HS-5 (cell line): ENCODE results near the gene AMER3.
A peak's percentile ranks its signal among the peaks of the same experiment; 100 is the strongest.
"Not testable (repeated sequence)": the region's sequence is repeated elsewhere in the genome, so short reads cannot be mapped to it uniquely, and the experiment has no call there.

Experiments
- DNase-seq: peaks from one replicate; pipeline ENCODE4 v3.0.0-alpha.2; 2012; ENCODE audit warnings: low read depth

AMER3 gene

DNA sequence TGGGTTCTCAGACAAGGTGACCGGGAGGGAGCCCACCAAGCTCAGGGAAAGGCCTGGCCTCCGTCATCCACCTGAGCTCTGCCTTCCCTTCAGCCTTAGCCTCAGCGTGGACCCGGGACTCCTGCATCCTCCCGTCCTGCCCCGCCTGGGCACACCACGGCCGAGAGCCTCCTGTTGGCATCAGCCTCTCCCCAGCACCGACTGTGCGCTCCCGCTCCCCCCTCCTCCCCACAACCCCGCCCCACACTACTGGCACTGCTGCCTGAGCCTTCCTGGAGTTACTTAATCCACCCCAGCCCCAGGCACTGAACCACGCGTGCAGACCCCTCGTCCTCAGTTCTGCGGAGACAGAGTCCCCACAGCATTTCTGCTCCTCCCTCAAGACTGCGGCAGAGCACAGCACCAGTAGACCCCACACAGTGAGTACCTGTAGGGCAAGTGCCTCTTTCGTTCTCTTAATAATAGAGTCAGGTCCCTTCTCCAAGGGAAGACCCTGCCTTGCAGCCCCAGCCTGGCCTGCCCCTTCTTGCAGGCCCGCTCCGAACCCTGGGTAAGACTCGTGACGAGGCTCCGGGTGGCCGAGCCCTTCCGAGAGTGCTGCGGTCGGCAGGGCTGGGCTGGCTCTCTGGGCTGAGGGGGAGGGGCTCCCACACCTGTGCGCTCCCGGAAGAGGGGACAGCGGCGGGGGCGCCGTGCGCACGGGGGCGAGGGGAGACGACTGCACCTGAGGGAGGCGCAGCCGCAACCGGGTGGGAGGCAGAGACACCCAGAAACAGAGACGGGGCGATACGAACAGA, at the start of gene AMER3:
AMER3 (plus strand) TSS at position 285 of the 797 bp plus-strand sequence. CDS start 6,533 bp downstream, outside the sequence.
- no peak for DNase-seq

GRCh38 chr2:130714795-130715194, 40.5 kb upstream of the AMER3 start:
- DNase-seq = not testable (repeated sequence)

DNA sequence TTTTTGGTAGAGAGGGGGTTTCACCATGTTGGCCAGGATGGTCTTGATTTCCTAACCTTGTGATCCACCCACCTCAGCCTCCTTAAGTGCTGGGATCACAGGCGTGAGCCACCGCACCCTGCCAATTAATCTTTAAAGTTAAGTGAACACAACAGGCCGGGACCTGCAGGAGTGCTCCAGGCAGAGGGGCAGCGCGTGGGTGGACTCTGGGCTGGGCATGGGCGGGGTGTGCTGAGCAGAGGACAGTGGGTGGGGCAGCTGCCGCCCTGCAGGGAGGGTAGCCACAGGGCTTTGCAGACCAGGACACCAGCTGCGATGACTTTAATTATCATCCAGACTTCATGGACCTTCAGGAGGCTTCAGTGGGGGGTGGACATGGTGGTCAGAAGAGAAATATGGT, 35.3 kb upstream of the AMER3 start:
- no peak for DNase-seq

DNA sequence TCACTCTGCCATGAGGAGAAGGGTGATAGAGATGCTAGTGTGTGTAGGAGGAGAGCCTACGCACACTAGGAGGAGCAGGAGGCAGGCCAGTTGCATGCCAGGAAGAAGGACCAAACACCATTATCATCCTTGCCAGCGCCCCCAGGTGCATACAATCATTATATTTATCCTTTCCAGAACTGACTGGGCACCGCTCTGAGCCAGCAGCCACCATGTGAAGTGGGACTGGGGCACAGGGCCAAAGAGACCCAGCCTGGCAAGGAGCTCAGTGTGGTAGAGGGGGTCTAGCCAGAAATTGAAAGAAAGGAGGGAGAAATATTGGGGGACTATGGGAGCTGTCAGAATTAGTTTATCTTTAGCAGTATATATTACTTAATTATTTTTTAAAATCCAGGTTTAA, 34.8 kb upstream of the AMER3 start:
- no peak for DNase-seq

GRCh38 chr2:130724455-130724854, 30.9 kb upstream of the AMER3 start:
- DNase-seq = no peak

DNA sequence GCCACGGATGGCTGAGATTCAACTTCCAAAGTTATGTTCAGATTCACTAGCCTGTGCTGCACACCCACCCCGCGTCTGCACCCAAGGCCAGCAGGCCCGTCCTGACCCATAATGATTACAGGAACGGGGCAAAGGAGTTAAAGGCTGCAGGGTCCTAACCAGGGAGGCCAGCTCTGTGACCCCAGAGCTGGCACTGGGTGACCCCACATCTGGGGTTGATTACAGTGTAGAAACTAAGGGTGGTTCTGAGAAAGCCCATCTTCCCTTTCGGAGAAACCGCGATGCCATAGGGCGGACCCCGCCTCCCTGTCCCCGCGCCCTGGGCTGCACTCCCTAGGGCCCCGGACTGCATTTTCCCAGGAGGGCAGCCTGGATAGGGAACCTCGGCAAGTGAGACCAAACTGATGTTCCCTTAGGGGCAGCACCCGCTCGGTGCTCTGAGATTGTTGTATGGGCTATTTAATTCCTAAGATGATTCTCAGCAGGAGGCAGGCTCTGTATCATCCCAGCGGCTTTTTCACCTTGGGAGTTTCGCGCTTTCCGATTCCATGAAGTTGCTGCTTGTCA, 28.6 kb upstream of the AMER3 start:
- DNase-seq = no peak

- DNase-seq = peak; percentile 39
These were observed 27.9 kb upstream of the AMER3 start for GRCh38 chr2:130727286-130727924.

DNA sequence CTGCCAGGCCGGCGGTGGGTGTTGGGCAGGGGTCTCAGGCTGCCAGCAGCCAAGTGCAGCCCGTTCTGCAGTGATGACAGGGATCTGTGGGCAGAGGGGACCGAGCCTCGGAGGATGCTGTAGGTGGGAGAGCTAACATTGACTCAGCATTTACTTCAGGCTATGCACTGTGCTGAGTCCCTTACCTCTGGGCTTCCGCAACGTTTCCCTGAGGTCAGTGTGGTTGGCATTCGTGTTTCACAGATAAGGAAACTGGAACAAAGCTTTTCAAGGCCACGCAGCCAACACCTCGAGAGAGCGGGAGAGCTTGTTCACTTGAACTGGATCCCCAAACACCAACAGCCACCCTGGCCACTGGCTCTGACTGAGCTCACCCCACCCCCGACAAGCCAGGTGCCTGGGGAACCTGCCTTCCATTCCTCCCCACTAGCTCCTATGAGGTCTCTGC, 27.3 kb upstream of the AMER3 start:
- DNase-seq = no peak

DNA sequence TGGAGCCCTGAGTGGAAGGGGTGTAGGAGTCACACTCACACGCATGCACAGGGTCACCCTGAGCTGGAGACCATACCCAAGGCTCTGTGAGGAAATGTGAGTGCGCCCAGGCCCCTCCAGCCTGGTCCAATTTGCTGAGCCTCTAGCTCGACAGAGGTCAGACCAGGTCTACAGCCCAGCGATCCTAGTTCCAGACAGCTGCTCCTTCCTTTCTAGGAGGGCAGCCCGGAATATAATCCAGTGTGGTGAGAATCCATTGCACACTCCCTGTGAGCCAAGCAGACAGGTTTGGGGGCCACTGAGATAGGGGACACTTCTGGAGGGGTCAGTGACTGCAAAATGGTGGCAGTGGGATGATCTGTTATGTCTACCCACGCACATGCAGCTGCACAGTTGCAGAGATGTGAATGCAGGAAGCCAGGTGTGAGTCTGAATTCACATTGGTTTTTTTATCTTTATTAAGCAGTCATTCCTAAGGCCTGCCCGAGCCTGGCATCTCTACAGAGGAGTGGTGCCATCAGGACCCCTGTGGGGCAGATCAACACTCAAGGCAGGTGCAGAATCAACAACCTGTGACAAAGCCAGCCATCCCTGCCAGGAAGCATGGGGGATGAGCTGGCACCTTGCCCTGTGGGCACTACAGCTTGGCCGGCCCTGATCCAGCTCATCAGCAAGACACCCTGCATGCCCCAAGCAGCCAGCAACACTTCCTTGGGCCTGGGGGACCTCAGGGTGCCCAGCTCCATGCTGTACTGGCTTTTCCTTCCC, 26.6 kb upstream of the AMER3 start, which contains the start of gene GPR148:
GPR148 (plus strand) TSS at position 522 of the 768 bp plus-strand sequence; CDS start at position 604, 82 bp downstream.
- DNase-seq = no peak

- no peak for DNase-seq
These were observed 25.7 kb upstream of the AMER3 start for GRCh38 chr2:130729322-130730299.

GRCh38 chr2:130732257-130732656, 23.1 kb upstream of the AMER3 start:
- not testable (repeated sequence) for DNase-seq

GRCh38 chr2:130735200-130735599, 20.1 kb upstream of the AMER3 start:
- no peak for DNase-seq

- no peak for DNase-seq
These were observed 18.9 kb upstream of the AMER3 start for GRCh38 chr2:130736487-130736886.

- DNase-seq = no peak
These were observed 17.7 kb upstream of the AMER3 start for GRCh38 chr2:130737592-130737991.

GRCh38 chr2:130740671-130741070, 14.7 kb upstream of the AMER3 start:
- DNase-seq = no peak

DNA sequence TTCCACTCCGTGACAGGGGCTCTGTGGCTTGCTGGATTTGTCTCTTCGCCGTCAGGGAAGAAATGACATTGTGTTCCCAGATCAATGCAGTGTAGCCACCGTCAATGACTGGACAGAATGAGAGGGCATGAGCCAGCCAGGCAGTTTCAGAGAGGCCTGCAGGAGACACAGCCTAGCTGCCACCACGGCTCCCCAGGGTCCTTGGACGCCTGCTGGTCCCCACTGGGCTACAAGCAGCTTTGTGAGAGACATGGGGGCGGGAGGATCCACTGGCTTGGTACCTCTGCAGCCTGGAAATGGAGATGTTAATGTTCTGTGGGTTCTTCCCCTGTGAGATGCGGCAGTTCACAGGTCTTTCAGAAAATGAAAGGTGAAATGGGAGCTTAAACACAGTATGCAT, 12.1 kb upstream of the AMER3 start:
- no peak for DNase-seq

DNA sequence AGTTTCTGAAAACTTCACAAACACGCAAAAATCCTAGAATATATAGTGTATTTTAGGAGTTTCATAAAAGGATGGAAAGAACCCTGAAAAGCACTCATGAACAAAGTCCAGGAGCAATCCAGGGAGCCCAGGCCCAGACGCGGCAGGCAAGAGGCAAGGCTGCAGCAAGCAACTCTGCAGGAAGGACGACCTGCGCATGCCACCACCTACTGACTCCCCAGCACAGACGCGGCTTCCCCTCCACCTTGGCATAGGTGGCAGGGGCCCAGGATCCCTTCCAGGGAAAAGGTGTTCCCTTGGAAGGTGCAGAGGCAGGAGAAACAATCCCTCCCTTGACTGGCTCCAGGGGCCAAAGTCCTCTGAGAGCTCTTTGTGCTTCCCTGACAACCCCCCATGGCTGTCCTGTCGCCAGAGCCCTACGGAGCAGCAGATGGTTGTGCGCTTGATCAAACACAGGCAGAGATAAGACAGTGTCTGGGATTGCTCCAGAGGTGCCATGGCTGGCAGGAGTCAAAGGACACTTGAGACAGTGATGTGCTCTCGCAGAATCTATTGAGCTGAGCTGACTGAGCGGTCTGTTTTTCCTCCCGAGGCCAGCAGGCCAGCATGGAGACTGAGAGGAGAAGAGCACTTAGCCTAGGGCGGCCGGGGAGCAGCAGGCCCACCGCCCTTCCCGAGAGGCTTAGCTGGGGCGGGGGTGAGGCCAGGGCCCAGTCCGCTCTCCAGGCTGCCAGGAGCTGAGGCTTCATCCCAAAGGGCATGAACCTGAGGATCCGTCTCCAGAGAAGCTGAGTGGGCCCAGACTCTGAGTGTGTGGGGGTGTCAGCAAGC, 10.8 kb upstream of the AMER3 start:
- DNase-seq = no peak

DNA sequence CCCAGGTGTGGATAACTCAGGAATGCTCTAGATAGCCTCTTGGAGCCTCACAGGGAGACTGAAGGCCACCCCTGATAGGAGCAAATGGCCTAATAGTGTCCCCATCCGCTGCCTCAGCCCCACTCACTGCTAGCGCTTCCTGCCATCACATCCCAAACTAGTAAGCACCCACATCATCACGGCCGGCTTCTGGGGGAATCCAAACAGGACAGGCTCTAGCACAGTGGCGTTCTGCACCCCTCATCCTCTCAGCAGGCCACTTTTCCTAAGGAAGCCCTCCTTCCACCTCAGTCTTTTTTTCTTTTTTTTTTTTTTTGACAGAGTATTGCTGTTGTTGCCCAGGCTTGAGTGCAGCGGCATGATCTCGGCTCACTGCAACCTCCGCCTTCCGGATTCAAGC, 6.3 kb upstream of the AMER3 start:
- DNase-seq = no peak

GRCh38 chr2:130749641-130750040, 5.7 kb upstream of the AMER3 start:
- DNase-seq = no peak

DNA sequence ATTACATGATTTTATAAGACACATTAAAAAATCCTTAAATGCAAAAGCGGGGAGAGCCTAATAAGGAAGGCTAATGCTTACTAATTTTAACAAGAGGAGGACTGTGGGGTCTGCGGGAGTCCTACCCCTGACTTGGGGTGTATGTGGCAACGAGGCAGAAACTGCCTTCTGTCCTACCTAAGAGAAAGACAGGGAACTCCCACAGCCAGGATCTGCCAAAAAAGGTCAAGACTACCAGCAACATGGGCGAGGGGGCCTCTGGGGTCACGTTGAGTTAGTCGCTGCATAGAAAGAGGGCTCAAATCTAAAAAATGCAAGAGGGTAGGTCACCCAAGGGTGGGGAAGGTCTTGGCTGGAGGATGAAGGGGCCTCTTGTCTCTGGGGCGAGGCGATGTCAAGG, 529 bp upstream of the AMER3 start:
- no peak for DNase-seq
